Camera-type eye (tissue), 1 donor: ENCODE data around the gene SNTG2. TPM values are rescaled to one million over a fixed set of nuclear protein-coding genes. Genes with fewer than 3 reads are reported as not detected.

ENCODE experiments used
- total RNA-seq: library from RNA; depleted of rRNA; stranded (reverse); fragments of >200 nt; gene quantifications from one replicate; pipeline ENCODE4 v1.2.3, GENCODE V29; 2014

SNTG2 gene
- total RNA-seq: 1.7 TPM

GRCh38 chr2:950080-950966, at the start of gene SNTG2:
Gene SNTG2, plus strand, starts transcription at chr2:950849. Its CDS starts 148 bp downstream, at chr2:950997.

GRCh38 chr2:1413156-1413710, 462.6 kb downstream of the SNTG2 start, which contains the start of gene TPO:
Gene TPO, plus strand, starts transcription at chr2:1413463. Its CDS starts 946 bp downstream, at chr2:1414409.

